HG03432 (cell line): Measurements from ENCODE around the gene TLL1.

Source experiments
- ATAC-seq: cut with Tn5 transposase; IDR thresholded peaks from one replicate; pipeline ENCODE4 v1.9.1; 2021; ENCODE audit warnings: mild to moderate bottlenecking, moderate library complexity; ENCODE audit not compliant: unreplicated experiment

Gene TLL1

DNA sequence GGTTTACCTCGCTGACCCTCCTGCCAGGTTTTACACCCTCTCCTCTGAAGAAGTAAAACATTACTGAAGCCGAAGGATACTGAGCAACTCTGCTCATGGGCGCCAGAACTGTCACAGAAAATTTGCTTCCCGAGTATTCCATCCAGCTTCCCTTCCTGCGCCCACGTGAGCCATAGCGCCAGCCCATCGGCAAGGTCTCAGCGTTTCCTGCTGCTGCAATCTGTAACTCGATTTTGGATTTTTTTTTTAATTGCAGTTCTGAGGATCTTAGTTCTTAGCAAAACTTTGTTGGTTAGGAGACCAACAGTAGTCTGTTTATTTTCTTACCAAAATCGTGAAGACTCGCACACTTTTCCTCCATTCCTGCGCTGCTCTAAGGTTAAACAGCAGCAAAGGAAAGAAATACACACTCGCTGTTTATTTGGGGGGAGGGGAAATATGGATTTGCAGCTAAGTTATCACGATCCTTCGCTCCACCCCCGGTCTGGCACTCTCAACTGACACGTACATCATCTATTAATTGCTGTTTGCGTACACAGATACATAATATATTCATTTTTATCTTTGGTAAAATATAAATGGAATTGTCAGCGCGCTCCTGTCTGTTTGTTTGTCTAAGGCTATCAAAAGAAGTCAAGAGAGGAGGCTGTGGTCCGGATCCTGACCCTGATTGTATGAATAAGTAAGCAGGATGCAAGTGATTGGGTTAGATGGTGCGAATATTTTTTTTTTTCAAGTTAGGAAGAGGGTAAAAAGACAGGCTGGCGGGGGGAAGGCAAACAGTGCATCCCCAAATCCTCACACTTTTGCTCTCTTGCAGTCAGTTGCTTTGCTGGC lies at the start of gene TLL1:
TLL1 (plus strand) TSS at position 777 of the 837 bp plus-strand sequence. CDS start 668 bp downstream, outside the sequence.
- peak; percentile 2 for ATAC-seq

DNA sequence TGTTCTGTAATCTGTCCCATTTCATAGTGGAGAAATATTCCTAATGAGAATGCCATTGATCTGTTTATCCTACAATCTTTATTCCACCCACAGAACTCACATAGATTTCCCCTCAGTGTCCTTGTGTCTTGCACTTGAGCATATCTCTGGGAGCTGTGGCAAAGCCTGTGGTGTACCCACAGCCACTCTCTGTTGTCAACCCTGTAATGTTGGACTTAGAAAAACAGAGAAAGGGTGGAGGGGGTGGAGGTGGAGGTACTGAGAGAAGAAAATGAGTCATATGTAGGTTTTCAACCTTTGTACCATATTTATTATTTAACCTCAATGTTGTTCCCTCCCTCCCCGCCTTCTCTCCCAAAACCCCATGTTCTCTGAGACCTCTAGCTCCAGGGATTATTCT lies 46.9 kb upstream of the TLL1 start:
- ATAC-seq: no peak

DNA sequence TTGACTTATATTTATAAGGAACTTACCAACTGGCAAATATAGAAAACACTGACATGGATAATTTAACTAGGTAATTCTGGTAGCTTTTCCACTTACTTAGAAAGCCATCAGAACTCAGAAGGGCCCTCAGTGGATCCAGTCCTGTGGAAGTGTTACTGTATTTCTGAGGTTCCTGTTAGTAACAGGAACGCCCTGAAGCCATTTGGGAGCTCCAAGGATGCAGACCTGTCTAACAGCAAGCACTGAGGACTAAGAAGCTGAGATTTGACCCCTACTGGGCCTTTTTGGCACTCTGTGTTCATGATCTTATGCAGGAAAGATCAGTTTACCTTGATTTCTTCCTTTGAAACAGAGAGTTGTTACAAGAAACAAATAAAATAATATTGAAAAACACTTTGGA lies 46.0 kb upstream of the TLL1 start:
- no peak for ATAC-seq

DNA sequence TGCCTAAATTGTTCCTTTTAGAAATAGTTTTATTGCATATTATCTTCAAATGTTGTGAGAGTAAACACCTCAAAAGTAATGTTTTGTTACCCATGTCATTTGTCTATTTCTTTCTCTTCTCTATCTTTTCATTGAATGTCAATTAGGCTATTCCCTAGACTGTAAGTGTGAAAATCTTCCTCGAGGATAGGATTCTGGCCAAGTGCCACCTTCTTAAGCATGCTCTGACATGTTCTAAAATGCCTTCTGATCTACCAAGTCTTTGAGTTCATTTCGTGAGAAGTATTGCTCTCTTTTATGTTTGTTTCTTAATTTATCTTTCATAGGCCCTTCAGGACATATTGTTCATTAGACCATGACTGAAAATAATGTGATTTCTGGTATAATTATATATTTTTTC lies 44.1 kb upstream of the TLL1 start:
- ATAC-seq: no peak

DNA sequence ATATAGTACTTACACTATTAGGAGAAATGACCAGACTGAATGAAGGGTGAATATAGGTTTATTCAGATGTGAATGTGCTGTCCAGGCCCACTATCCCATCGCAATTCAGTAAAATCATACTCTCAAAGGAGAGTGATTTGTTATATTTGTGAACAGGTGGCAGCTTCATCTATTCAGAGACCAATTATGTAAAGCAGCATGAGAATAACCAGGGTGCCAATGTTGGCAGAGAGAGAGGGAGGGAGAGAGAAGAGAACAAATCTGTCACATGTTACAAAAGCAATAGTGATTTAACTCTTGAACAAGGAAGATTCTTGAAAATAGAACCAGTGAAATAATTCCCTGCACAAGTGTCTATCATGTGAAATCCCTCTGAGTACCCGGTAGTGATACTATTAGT lies 38.9 kb upstream of the TLL1 start:
- no peak for ATAC-seq

DNA sequence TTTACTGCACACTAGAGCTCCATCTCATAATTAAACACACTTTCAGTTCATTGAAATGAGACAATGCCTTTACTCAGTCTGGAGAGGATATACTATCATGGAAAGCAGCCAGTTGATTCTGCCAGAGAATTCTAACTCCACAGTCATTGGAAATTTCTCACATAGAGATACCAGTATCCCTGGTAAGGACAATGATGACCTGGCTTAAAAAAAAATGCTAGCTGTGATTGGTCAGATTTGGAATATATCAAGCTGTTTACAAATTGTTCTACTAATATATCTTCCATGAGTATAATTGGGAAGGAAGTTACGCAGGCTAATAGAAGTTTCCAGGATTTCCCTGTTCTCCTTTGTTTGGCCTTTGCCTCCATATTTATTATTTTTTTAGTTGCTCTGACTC lies 34.5 kb upstream of the TLL1 start:
- ATAC-seq: no peak

DNA sequence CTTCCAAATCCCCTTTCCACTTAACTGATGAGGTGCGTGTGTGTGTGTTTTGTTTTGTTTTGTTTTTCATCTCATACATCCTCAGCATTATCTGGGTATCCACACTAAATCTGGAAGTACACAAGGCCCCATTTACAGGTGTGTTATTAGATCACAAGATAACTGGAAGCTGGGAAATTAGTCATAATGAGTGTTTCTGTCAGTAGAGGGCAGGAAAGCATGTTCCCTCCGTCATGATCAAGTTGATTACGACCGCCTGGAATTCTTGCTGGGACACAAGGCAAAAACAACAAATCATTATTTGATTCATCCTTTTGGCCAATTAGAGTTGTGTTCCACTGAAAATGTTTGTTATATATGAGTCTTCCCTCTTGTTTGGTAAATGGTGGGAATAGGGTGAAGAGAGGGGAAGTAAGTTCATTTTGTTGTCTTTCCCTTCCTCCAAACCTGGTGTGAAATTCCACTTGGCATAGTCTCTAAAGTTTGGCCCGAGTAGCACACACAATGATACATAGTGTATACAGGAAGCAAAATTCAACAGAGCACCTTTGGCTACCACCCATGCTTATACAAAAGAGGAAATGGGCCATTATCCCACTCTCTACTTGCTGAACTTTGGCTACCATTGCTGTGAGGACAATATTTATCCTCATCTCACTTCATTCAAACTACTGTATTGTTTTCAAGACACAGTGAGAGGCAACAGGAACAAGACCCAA lies 33.3 kb upstream of the TLL1 start:
- ATAC-seq: no peak

DNA sequence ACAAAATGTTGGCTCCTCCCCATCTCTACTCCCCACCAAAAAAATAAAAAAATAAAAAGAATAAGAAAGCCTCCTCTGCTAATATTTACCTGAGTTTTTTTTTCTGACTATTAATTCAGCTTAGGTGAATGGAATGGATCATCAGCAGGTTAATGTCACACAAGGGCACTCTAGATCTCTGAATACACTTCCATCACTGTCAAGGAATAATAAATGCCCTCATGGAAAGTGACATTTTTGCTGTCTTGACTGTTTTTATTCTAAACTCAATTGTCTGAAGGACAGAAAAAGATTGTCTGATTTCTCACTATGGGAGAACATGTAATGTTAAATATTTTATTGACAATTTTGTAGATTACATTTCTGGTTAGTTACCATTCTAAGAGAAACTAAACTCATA lies 30.4 kb upstream of the TLL1 start:
- ATAC-seq: no peak

DNA sequence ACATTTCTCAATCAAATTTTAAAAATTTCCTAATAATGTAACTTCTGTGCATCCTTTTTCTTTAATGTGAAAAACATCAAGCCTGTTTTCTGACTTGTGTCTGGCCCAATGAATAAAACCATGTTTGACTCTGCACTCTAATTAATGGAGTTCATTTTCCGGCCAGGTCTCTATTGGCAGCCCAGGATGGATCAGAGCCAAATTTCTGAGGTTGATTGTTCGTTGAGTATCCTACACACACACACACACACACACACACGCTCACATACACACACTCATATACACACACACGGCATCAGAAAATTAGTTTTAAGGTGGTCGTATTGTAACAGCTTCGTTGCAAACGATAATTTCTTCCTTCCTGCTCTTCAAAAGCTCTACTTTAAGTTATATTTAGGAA lies 28.9 kb upstream of the TLL1 start:
- ATAC-seq: no peak

DNA sequence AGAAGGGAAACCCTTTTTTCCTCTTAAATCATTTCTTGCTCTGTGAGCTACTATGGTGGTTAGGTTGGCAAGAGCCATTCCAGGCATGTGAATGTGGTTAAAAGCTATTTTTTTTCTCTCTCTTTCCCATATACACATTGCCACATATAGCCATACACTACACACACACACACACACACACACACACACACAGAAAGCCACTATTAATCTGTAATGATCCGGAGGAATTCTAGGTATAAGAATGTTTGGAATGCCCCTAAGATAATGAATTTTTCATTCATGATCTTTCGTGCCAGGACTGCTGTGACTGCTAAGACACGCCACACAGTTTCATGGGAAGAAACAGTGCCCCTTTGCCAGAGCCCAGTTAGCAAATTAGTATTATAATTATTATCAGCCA lies 21.8 kb upstream of the TLL1 start:
- ATAC-seq: no peak

DNA sequence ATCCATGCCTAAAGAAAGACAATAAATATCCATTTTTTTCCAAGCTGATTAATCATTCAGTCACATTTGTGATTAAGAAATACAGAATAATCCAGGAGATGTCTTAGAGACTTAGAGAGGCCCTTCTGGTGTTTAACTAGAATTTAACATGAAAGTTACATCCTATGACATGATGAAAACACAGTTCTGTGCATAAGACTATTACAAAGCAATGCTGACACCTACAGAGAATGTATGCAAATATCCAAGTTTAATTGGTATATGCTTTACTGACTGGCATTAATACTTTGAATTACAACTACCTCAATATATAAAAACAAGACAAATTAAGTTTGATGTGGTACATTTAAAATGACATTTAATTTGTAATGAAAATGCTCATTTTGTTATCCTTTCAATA lies 17.8 kb upstream of the TLL1 start:
- no peak for ATAC-seq

DNA sequence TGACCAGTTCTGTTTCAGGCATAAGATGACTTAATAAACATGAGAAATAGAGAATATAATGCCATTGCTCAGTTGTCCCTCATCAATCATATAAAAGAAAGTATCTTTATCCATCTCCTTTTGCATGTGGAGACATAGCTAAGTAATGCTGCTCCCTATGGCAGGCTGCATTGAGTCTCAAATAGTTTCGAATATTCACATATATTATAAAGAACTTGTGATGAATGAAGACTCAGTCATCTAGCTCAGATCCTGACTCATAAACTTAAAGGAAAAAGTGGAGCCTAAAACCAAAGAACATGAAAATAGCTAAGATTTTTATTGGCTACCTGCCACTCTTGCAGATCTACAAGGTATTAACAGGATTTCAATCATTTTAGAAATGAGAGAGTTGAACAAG lies 11.7 kb upstream of the TLL1 start:
- ATAC-seq: no peak

DNA sequence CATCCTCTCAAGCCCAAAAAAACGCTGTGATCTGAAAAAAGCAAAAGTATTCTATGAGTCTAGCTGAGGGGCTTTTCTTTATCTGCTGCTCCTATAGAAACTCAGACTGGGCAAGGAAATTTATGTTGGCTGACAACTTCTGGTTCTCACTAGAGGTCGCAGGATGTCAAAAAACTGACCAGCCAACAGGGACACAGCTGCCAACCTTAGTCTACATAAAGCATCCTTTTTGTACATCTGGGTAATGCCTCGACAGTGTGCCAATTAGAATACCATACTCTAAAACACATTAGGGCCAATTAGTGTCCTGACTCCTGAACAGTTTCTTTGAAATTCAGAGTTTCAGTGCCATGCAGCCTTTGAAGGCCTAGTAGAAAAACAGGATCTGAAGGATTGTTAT lies 8.8 kb upstream of the TLL1 start:
- ATAC-seq: no peak

DNA sequence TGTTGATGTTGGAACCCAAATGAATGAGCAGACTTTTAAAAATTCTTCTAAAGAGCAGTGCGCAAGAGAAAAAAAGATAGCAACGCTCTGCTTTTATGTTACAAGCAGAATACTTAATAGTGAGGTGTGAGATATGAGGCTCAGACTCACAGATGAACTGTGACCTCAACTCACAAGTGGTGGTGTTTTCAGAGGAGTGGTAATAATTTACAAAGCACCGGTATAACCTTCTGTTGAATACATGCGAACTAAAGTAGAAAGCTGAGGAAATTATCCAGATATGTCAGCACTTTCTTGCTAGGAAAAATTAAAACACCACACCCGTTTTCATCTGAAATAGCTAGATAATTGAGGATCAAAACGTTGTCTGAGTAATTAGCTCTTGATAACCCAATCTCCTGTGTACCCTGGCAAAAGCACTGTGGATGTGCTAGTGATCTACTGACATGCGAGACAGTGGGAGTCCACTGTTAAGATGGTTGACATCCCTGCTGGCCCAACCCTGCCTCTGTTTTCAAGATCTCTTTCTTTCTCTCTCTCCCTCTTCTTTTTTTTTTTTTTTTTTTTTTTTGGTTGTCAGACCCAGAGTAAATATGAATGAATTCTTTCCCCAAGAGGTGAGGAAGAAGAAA lies 6.9 kb upstream of the TLL1 start:
- no peak for ATAC-seq

DNA sequence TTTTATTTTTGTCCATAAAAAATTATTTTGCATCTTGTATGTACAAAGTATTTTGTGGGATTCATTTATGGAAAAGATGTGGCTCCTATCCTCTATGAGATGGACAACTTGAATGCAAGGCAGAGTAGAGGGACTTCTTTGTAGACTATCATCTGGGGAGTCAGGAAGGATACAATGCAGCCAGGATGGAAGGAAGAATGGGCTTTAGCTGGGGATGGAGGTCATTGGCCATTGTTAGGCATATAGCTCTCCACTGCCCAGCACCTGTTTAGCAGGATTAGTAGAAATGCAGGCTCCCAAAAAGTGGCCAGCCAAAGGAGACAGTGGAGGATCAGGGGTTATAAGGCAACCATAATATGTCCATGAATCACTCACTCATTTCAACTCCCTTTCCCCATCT lies 5.1 kb upstream of the TLL1 start:
- ATAC-seq: no peak

DNA sequence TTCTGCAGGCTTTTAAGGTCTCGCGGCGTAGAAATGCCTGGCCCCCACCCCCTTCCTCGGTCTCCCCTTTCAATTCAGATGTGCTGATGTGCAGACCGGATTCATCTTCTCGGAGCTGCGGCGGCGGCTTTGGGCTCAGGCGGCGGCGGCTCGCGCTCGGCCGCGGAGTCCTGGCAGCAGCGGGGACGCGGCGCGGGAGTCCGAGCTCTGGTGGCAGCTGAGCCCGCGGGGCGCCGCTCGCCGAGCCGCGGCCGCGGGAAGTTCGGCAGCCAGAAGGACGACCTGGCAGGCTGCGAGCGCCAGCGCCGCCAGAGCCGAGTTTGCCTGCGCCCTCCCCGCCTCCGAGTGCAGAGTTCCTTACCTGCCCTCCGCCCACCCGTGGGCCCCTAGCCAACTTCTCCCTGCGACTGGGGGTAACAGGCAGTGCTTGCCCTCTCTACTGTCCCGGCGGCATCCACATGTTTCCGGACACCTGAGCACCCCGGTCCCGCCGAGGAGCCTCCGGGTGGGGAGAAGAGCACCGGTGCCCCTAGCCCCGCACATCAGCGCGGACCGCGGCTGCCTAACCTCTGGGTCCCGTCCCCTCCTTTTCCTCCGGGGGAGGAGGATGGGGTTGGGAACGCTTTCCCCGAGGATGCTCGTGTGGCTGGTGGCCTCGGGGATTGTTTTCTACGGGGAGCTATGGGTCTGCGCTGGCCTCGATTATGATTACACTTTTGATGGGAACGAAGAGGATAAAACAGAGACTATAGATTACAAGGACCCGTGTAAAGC lies 448 bp downstream of the TLL1 start:
- peak; percentile 52 for ATAC-seq

DNA sequence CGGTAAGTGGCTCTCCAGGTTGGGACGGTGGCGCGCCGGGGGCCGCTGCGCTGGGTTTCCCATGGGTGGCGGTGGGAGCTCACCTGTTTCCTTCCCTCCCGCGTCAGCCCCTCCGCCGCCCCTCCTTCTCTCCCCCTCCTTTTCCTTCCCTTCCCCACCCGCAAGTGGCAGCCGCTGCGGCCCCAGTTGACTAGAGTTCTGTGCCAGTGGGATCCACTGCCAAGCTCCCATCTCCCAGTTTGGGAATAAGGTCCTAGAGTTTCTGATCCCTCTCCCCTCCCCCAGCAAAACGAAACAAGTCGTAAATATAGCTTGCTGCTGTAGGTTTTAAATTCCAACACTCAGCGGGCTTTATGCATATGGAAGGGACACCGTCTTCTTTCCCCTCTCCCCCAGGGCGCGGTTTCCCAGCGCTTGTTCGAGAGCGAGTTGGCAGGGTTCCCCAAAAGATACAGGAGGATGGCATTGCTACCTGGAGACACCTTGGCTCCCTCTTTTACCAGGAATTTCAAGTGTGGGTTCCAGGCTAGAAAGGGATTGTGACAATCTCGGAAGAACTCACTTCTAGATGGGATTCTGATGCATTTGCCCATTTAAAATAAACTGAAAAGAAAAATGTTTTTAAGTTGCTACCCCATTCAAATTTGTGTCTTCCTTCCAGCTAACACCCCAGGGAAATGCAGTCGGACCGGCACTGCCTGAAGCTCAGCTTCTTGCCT lies 1.2 kb downstream of the TLL1 start:
- no peak for ATAC-seq

DNA sequence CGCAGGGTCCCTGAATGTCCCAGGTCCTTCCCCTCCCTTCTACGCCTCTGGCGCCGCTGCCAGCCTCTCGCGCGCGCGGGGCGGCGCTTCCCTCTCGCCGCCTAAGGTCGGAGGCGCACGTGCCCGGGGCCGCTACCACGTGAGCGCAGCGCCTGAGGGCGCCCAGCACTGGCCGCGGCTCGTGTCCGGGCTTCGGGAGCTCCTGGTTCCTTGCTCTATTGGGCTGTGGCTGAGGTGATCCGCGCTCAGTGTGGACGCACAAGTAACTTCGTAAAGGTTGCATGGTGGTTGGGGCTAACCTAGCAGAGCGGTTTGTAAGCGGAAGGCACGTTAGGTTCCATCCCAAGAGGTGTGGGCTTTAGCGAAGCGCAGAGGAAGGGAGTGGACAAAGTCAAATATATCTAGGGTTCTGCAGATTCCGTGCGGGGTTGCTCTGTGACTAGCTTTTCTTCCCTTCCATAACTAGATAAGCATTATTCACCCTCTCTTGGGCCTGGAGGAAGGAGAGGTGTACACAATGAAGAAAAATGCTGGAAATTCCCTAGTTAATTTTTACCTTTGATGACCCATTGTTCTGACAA lies 1.8 kb downstream of the TLL1 start:
- ATAC-seq: no peak

DNA sequence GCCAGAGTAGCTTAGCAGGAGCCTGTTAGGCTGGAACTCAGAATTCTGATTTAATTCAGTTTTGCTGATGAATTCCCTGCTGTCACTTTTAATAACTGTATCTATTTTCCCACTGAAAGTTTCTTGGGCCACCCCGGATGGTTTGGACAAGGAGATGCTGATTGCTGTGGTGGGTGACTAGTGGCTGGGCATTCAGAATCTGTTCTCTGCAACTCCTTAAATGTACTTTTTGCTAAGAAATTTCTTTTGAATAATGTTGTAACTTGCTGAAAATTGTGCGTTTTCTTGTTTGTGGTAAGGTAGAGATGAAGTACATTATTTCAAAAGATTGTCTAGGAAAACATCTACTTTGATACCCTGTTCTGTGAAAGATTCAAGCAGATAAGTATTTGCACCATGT lies 2.4 kb downstream of the TLL1 start:
- ATAC-seq: no peak

DNA sequence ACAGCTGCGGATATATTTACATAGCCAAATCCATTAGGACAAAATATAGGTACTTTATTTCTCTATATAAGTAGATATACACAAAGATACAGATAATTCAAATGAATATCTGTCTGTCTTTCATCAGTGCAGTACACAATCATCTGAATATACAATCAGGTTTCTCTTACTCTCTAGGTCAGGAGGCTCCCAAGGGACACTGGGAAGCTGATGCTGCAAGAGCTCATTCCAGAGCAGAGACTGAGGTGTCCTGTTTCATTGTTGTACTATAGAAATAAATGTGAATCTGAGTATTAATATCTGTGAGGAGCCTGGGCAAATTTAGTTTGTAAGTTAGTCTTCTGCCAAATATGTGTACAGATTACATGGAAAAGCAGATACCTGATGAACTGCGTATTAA lies 4.2 kb downstream of the TLL1 start:
- ATAC-seq: no peak
